Spinal cord (tissue), 10 donors: ENCODE results near the gene PARD3B. TPM values are rescaled to one million over a fixed set of nuclear protein-coding genes. Genes with fewer than 3 reads are reported as not detected.
A peak's percentile ranks its signal among the peaks of the same experiment; 100 is the strongest.

ENCODE experiments used
- DNase-seq, 6 donors: peaks; one replicate each; pipeline versions ENCODE4 v3.0.0 to v3.0.0-alpha.2; 2013 to 2015; ENCODE audit warnings: low spot score in 6 of 6, low read depth in 4 of 6
- H3K27ac ChIP-seq: one replicate; pipeline ENCODE4 v1.5.1; 2013; ENCODE audit warnings: low read depth, low read length, control low read depth
- H3K27me3 ChIP-seq: one replicate; pipeline ENCODE4 v1.6.1; 2013; ENCODE audit warnings: low read length; ENCODE audit not compliant: control insufficient read depth, insufficient read depth
- H3K36me3 ChIP-seq: one replicate; pipeline ENCODE4 v1.6.1; 2013; ENCODE audit warnings: low read length; ENCODE audit not compliant: control insufficient read depth, insufficient read depth
- H3K4me1 ChIP-seq: one replicate; pipeline ENCODE4 v1.6.1; 2013; ENCODE audit warnings: low read length; ENCODE audit not compliant: control insufficient read depth, insufficient read depth
- H3K4me3 ChIP-seq: one replicate; pipeline ENCODE4 v1.5.1; 2013; ENCODE audit warnings: low read depth, low read length, control low read depth
- H3K9me3 ChIP-seq: one replicate; pipeline ENCODE4 v1.6.1; 2013; ENCODE audit warnings: low read length; ENCODE audit not compliant: control insufficient read depth, insufficient read depth
- WGBS: methylation state at CpG from one replicate; pipeline ENCODE4 v1.1.5; 2013; ENCODE audit warnings: missing lambda C conversion rate; ENCODE audit not compliant: insufficient coverage; 5-methylcytosine and 5-hydroxymethylcytosine counted together
- polyA plus RNA-seq, 2 donors: library from polyadenylated mRNA; unstranded; fragments of 120-200 nt; gene quantifications; one replicate each; pipeline ENCODE4 v1.2.1, GENCODE V29; 2013; ENCODE audit not compliant: insufficient read length in 2 of 2
- total RNA-seq, 2 donors: library from RNA; depleted of rRNA in 1 of 2; stranded (reverse); fragments of 120-200 nt in 1 of 2; fragments of >200 nt in 1 of 2; gene quantifications; one replicate each; pipeline versions ENCODE4 v1.2.3 to v1.2.4, GENCODE V29; 2013 to 2014
- donor health status: healthy.

Gene PARD3B
- total and polyA plus RNA-seq, 4 donors, result 10.8 to 34.6 (median 22.1) TPM

DNA sequence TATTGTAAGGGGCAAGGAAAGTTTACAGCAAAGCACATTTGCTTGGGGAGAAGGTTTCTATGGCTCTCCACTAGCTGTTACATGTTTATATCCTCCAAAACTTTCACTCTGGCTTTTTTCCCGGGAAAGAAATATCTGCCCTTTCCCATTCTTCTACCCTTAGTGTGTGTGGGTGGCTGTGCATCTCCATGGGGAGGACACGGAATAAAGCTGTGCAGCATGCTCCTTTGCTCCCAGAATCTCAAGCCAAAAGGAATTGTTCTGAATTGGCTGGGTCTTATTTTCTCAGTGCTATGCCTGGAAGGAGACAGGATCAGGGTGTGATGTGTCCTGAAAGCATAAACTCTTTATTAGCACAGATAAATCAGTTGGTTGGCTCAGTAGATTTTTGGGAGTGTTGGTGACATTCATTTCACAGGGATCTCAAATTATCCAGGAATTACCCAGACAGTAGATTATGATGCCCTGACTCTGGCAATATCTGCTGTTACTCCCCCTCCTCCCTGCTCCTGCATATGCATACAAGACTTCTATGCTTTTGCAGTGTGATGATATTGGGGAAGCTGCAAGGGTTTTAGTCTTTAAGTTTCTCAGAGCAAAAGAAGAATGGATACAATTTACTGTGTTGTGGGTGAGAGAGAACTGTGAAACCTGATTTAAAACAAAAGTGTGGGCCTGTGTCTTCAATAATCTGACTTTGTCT, 63.1 kb downstream of the PARD3B start:
- Histone ChIP-seq H3K36me3 (no peaks in the 10 kb centered on the region), H3K9me3 (no peaks in the 10 kb centered on the region), H3K4me1 (no peaks in the 10 kb centered on the region), H3K4me3 (no peak overlapping the region), H3K27me3 (no peaks in the 10 kb centered on the region), H3K27ac (peak overlapping the region; percentile 42)
- DNase-seq, result peak in 5 of 6 donors; percentile 38 to 86 (median 64)
- WGBS, result no CpG with 5 or more reads among the region's 2 CpGs

GRCh38 chr2:204611017-204611631, 65.8 kb downstream of the PARD3B start:
- Histone ChIP-seq H3K36me3 (no peaks in the 10 kb centered on the region), H3K4me1 (no peaks in the 10 kb centered on the region), H3K27ac (no peak overlapping the region), H3K27me3 (no peaks in the 10 kb centered on the region), H3K4me3 (no peak overlapping the region), H3K9me3 (no peaks in the 10 kb centered on the region)
- WGBS, result no CpG with 5 or more reads among the region's 5 CpGs
- no peak for DNase-seq

DNA sequence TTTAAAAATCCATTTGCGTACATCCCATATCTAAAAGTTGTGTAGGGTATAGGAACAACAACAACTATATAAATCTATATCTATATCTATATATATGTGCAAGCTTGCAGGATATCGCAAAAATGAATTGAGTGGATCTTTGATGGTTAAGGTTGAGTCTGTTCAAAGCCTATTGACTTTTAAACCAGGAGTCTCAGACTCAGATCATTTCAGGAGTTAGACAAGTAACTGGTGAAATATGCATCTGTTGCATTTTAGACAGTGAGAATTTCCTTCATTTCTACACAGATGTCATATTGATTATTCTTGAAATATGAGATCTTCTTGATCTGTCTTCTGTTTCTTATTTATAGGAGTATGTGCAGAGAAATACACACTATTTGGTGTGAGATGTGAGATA, 66.5 kb downstream of the PARD3B start:
- Histone ChIP-seq H3K36me3 (no peaks in the 10 kb centered on the region), H3K27ac (no peak overlapping the region), H3K9me3 (no peaks in the 10 kb centered on the region), H3K4me1 (no peaks in the 10 kb centered on the region), H3K27me3 (no peaks in the 10 kb centered on the region), H3K4me3 (no peak overlapping the region)
- DNase-seq, result no peak
- no CpG with 5 or more reads among the region's 2 CpGs for WGBS

DNA sequence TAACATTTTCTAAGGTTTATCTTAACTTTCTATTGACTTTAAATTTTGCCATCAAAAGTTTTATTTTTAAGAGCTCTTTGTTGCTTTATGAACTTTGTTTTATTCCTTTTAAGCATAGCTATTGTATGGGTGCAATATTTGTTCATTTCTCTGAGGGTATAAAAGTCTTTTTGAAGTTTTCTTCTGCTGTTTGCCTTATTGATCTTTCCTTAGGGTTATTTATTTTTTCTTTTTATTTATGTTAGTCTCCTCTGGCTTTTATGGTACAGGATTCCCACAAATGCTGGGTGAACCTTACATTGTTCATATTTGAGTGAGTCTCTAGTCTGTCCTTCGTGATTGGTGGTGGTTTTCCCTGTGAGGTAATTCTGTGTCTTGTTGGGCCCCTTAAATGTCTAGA, 68.4 kb downstream of the PARD3B start:
- Histone ChIP-seq H3K36me3 (no peaks in the 10 kb centered on the region), H3K4me3 (no peak overlapping the region), H3K27me3 (no peaks in the 10 kb centered on the region), H3K9me3 (no peaks in the 10 kb centered on the region), H3K4me1 (no peaks in the 10 kb centered on the region), H3K27ac (no peak overlapping the region)
- WGBS, result 100% methylated on average over 1 of the region's 1 CpG
- no peak for DNase-seq

DNA sequence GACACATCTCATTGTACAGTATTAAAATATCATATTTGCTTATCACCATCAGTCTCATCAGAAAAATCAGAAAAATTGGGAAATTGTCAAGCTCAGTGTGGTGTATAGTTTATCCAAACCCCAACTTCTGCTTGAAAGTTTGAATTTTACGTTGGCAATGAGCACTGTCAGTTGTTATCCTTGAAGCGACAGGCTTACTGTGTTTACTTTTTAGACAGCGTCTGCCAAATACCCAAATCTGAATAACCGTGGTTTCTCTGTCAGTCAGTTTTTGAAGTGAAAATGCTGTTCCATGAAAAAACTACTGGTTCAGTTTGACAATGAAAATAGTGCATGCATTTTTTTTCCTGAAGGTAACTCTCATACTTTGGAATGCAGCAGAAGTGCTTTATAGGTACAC, 70.2 kb downstream of the PARD3B start:
- Histone ChIP-seq H3K27me3 (no peaks in the 10 kb centered on the region), H3K27ac (no peak overlapping the region), H3K4me3 (no peak overlapping the region), H3K36me3 (no peaks in the 10 kb centered on the region), H3K9me3 (no peaks in the 10 kb centered on the region), H3K4me1 (no peaks in the 10 kb centered on the region)
- no peak for DNase-seq
- 96% methylated on average over 4 of the region's 4 CpGs for WGBS

DNA sequence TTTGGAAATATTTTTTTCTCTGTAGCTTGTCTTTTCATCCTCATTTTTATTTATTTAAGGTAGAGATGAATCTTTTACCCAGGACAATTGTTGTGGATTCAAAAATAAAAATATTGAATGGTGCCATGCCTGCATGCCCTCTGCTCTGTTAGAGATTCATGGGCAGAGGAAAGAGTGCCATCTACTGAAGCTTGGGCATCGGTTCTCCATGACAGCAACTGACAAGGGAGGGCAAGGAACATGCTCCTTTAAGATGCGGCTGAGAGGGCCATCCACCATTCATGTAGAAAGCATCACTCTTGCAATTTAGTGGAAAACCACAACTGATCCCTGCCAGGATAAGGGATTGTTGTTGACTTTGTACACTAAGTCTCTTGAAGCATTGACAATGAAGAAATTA, 79.9 kb downstream of the PARD3B start:
- H3K36me3 ChIP-seq, result no peaks in the 10 kb centered on the region
- no peaks in the 10 kb centered on the region for H3K9me3 ChIP-seq
- DNase-seq, result peak in 2 of 6 donors; percentile 58 to 77
- no peak overlapping the region for H3K27ac ChIP-seq
- H3K27me3 ChIP-seq, result no peaks in the 10 kb centered on the region
- WGBS, result 17% methylated on average over 1 of the region's 2 CpGs
- H3K4me1 ChIP-seq, result no peaks in the 10 kb centered on the region
- H3K4me3 ChIP-seq, result no peak overlapping the region

DNA sequence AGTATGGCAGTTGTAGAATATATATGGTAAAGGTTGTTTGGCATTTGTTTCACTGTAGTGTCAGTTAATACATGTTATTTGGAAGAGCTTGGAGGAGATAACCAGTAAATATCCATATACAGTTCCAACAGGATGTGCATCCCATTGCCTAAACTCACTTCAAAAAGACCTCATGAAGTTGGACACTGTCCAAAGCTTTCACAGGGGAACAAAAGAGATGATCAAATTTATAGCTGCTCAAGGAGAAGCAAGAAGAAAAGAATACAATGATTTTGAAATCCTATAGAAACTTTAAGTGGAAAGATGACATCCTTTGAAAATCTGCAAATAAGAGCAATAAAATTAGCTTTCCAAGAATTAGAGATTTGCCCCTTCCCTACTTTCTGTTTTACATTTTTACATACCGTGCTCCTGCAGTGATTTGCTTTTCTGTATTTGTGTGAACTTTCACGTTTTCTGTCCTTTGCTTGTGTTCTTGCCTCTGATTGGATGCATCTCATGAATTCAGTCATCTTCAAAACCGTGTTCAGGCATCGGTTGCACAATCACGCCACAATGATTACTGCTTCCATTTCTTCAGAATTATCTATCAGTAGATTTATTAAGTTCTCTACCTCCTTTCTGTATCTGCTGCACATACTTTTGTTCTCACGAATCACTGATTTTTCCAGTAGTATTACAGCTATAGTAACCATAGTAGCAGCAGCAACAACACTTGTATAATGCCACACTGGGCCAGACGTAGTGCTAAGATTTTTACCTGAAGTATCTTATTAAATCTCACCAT, 83.8 kb downstream of the PARD3B start:
- Histone ChIP-seq H3K4me1 (no peaks in the 10 kb centered on the region), H3K27ac (no peak overlapping the region)
- WGBS, result 29% methylated on average over 4 of the region's 7 CpGs

GRCh38 chr2:204632410-204632809, 87.1 kb downstream of the PARD3B start:
- no peak overlapping the region for H3K4me3 ChIP-seq
- no peaks in the 10 kb centered on the region for H3K9me3 ChIP-seq
- H3K4me1 ChIP-seq, result no peaks in the 10 kb centered on the region
- no peak for DNase-seq
- 96% methylated on average over 3 of the region's 3 CpGs for WGBS
- no peaks in the 10 kb centered on the region for H3K27me3 ChIP-seq
- H3K36me3 ChIP-seq, result no peaks in the 10 kb centered on the region
- no peak overlapping the region for H3K27ac ChIP-seq

More for the DNA sequence above, 83.8 kb downstream of the PARD3B start:
- H3K4me3 ChIP-seq, result no peak overlapping the region
- no peaks in the 10 kb centered on the region for H3K9me3 ChIP-seq
- H3K36me3 ChIP-seq, result no peaks in the 10 kb centered on the region
- no peaks in the 10 kb centered on the region for H3K27me3 ChIP-seq
- peak in 2 of 6 donors; percentile 17 to 60 for DNase-seq

DNA sequence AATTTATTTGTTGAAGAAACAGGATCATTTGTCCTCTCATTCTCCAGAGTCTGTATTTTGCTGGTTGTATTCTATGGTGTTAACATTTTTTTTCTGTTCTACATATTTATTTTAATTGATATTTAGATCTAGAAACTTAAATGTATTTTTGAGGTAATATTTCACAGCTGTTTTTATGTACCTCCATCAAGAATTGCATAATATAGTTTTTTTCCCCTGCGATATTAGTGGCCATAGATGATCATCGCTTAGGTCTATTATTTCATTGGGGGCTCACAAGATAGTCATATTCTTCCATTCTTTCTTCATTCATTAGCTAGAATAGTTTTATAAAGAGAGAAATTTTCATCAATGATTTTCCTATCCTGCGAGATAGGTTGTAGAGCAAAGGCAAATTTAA, 89.3 kb downstream of the PARD3B start:
- WGBS, result no CpG with 5 or more reads among the region's 3 CpGs
- DNase-seq, result no peak
- no peaks in the 10 kb centered on the region for H3K4me1 ChIP-seq

More for the DNA sequence above, 89.3 kb downstream of the PARD3B start:
- H3K9me3 ChIP-seq, result no peaks in the 10 kb centered on the region
- no peak overlapping the region for H3K27ac ChIP-seq
- H3K27me3 ChIP-seq, result no peaks in the 10 kb centered on the region
- H3K36me3 ChIP-seq, result no peaks in the 10 kb centered on the region
- H3K4me3 ChIP-seq, result no peak overlapping the region
